HEK293T (cell line): Measurements from ENCODE around the gene NAA25.

Source experiments
- BHLHE40 ChIP-seq: fragments of 450-650 bp; IDR thresholded peaks from 2 replicates; pipeline ENCODE4 v1.6.1; 2016; ENCODE audit warnings: mild to moderate bottlenecking, moderate library complexity, borderline replicate concordance
- CTBP1 ChIP-seq: fragments of 450-650 bp; IDR thresholded peaks from 2 replicates; pipeline ENCODE4 v1.6.1; 2016; ENCODE audit warnings: borderline replicate concordance
- ELF4 ChIP-seq: fragments of 450-650 bp; IDR thresholded peaks from 2 replicates; pipeline ENCODE4 v1.6.1; 2017; ENCODE audit warnings: antibody characterized with exemption
- FOXA1 ChIP-seq: fragments of 450-650 bp; IDR thresholded peaks from 2 replicates; pipeline ENCODE4 v1.6.1; 2016; ENCODE audit warnings: mild to moderate bottlenecking
- FOXM1 ChIP-seq: fragments of 450-650 bp; IDR thresholded peaks from 2 replicates; pipeline ENCODE4 v1.6.1; 2017; ENCODE audit warnings: mild to moderate bottlenecking, borderline replicate concordance
- HDGF ChIP-seq: fragments of 450-650 bp; IDR thresholded peaks from 2 replicates; pipeline ENCODE4 v1.6.1; 2017; ENCODE audit warnings: antibody characterized with exemption, borderline replicate concordance
- L3MBTL2 ChIP-seq: fragments of 450-650 bp; conservative IDR thresholded peaks from 2 replicates; pipeline ENCODE4 v1.6.1; 2016; ENCODE audit warnings: mild to moderate bottlenecking
- SUZ12 ChIP-seq: fragments of 450-650 bp; IDR thresholded peaks from 2 replicates; pipeline ENCODE4 v1.6.1; 2016; ENCODE audit warnings: mild to moderate bottlenecking
- TARDBP ChIP-seq: fragments of 450-650 bp; IDR thresholded peaks from 2 replicates; pipeline ENCODE4 v1.6.1; 2016

DNA sequence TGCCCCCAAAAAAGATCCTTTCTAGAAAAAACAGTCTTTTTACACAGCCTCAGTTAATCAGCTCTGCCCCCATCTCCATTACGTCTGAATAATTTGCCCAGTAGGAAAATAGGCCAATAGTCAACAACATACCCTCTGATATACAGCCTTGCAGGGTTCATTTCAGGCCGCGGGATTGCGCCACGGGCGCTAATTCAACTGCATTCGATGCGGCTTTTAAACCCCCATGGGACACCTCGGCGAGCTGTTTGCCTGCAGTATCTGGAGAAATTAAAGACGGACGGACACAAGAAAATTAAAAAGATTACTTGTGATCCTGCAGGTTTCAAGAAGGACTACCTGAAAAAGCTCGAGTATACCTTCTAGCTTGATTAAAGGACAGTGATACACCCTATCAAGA lies 59.2 kb downstream of the NAA25 start:
- TF ChIP-seq CTBP1 (no peak), BHLHE40 (no peak), FOXM1 (no peak), FOXA1 (no peak), TARDBP (no peak), L3MBTL2 (no peak), ELF4 (no peak), SUZ12 (no peak), HDGF (no peak)
